ENCODE measurements around the gene NFYB.
A peak's percentile ranks its signal among the peaks of the same experiment; 100 is the strongest.

The NFYB gene

GRCh38 chr12:104166465-104166864 is 28.5 kb upstream of the NFYB start:
- peak; percentile 33 for DNase-seq
- peaks cover 0 to 6% of the 10 kb centered on the region in 2 experiments for H3K27me3 ChIP-seq (ENCODE audit: control insufficient read depth in 1 of 2, insufficient read depth in 1 of 2, low read length in 2 of 2)
- H3K27ac ChIP-seq (ENCODE audit: low read length, poor library complexity, severe bottlenecking), result no peak overlapping the region
- H3K4me2 ChIP-seq (ENCODE audit: low read length, poor library complexity, severe bottlenecking), result no peak overlapping the region
- no peak overlapping the region for H3K4ac ChIP-seq (ENCODE audit: low read depth in 1 of 2, low read length in 2 of 2)
- H2AFZ ChIP-seq (ENCODE audit: low read depth, low read length), result no peak overlapping the region
- WGBS, result 93% methylated on average over 6 of the region's 6 CpGs
- H2AK5ac ChIP-seq (ENCODE audit: low read length, severe bottlenecking), result no peak overlapping the region
- no peak overlapping the region for H3K18ac ChIP-seq (ENCODE audit: low read depth in 1 of 2, low read length in 2 of 2)
- no peak overlapping the region for H3K14ac ChIP-seq (ENCODE audit: low read length in 2 of 2)
- H2BK120ac ChIP-seq (ENCODE audit: low read depth, low read length), result no peak overlapping the region
- H3K9me3 ChIP-seq (ENCODE audit: control insufficient read depth, low read length), result no peaks in the 10 kb centered on the region
- no peak overlapping the region for H4K8ac ChIP-seq (ENCODE audit: low read length)
- H3K36me3 ChIP-seq (ENCODE audit: control insufficient read depth in 1 of 2, insufficient read depth in 2 of 2, low read depth in 1 of 2, low read length in 2 of 2), result no peaks in the 10 kb centered on the region
- no peak overlapping the region for H2BK12ac ChIP-seq (ENCODE audit: low read length in 2 of 2)
- H3K4me1 ChIP-seq (ENCODE audit: control insufficient read depth, insufficient read depth, low read depth, low read length), result no peaks in the 10 kb centered on the region
- H3K4me3 ChIP-seq (ENCODE audit: insufficient read depth in 1 of 2, low read depth in 1 of 2, low read length in 2 of 2), result no peak overlapping the region
- H2BK5ac ChIP-seq (ENCODE audit: low read depth, low read length, poor library complexity, severe bottlenecking), result no peak overlapping the region
- H4K91ac ChIP-seq (ENCODE audit: low read length), result no peak overlapping the region
- H3K23ac ChIP-seq (ENCODE audit: low read length in 2 of 2), result no peak overlapping the region
- H2BK15ac ChIP-seq (ENCODE audit: low read depth, poor library complexity, severe bottlenecking), result no peak overlapping the region
- no peak overlapping the region for H3K9ac ChIP-seq (ENCODE audit: low read length)
- no peaks in the 10 kb centered on the region for H3K79me1 ChIP-seq (replicated peaks; ENCODE audit: low read length, poor library complexity, severe bottlenecking)

- Histone ChIP-seq H2BK12ac (ENCODE audit: low read length in 2 of 2) (no peak overlapping the region), H3K4me1 (ENCODE audit: control insufficient read depth, insufficient read depth, low read depth, low read length) (no peaks in the 10 kb centered on the region), H3K4me3 (ENCODE audit: insufficient read depth in 1 of 2, low read depth in 1 of 2, low read length in 2 of 2) (no peak overlapping the region), H4K8ac (ENCODE audit: low read length) (no peak overlapping the region), H3K9me3 (ENCODE audit: control insufficient read depth, low read length) (no peaks in the 10 kb centered on the region), H2AK5ac (ENCODE audit: low read length, severe bottlenecking) (no peak overlapping the region), H2AFZ (ENCODE audit: low read depth, low read length) (no peak overlapping the region), H3K4me2 (ENCODE audit: low read length, poor library complexity, severe bottlenecking) (no peak overlapping the region), H3K18ac (ENCODE audit: low read depth in 1 of 2, low read length in 2 of 2) (no peak overlapping the region), H2BK5ac (ENCODE audit: low read depth, low read length, poor library complexity, severe bottlenecking) (no peak overlapping the region), H4K91ac (ENCODE audit: low read length) (no peak overlapping the region), H3K9ac (ENCODE audit: low read length) (no peak overlapping the region), H3K14ac (ENCODE audit: low read length in 2 of 2) (no peak overlapping the region), H3K79me1 (replicated peaks; ENCODE audit: low read length, poor library complexity, severe bottlenecking) (no peaks in the 10 kb centered on the region), H3K36me3 (ENCODE audit: control insufficient read depth in 1 of 2, insufficient read depth in 2 of 2, low read depth in 1 of 2, low read length in 2 of 2) (no peaks in the 10 kb centered on the region), H3K27me3 (ENCODE audit: control insufficient read depth in 1 of 2, insufficient read depth in 1 of 2, low read length in 2 of 2) (peaks cover 0 to 6% of the 10 kb centered on the region in 2 experiments), H3K4ac (ENCODE audit: low read depth in 1 of 2, low read length in 2 of 2) (no peak overlapping the region), H2BK15ac (ENCODE audit: low read depth, poor library complexity, severe bottlenecking) (no peak overlapping the region), H3K23ac (ENCODE audit: low read length in 2 of 2) (no peak overlapping the region), H2BK120ac (ENCODE audit: low read depth, low read length) (no peak overlapping the region), H3K27ac (ENCODE audit: low read length, poor library complexity, severe bottlenecking) (no peak overlapping the region)
- WGBS, result 77% methylated on average over 1 of the region's 2 CpGs
- no peak for DNase-seq
Observed at GRCh38 chr12:104165801-104166200, 27.8 kb upstream of the NFYB start.

GRCh38 chr12:104164634-104165033 is 26.6 kb upstream of the NFYB start:
- WGBS, result no CpG with 5 or more reads among the region's 1 CpG
- Histone ChIP-seq H3K4me1 (ENCODE audit: control insufficient read depth, insufficient read depth, low read depth, low read length) (no peaks in the 10 kb centered on the region), H2BK15ac (ENCODE audit: low read depth, poor library complexity, severe bottlenecking) (no peak overlapping the region), H2BK5ac (ENCODE audit: low read depth, low read length, poor library complexity, severe bottlenecking) (no peak overlapping the region), H3K23ac (ENCODE audit: low read length in 2 of 2) (no peak overlapping the region), H3K9me3 (ENCODE audit: control insufficient read depth, low read length) (no peaks in the 10 kb centered on the region), H3K79me1 (replicated peaks; ENCODE audit: low read length, poor library complexity, severe bottlenecking) (no peaks in the 10 kb centered on the region), H2AK5ac (ENCODE audit: low read length, severe bottlenecking) (no peak overlapping the region), H4K91ac (ENCODE audit: low read length) (no peak overlapping the region), H3K14ac (ENCODE audit: low read length in 2 of 2) (no peak overlapping the region), H2BK12ac (ENCODE audit: low read length in 2 of 2) (no peak overlapping the region), H3K27me3 (ENCODE audit: control insufficient read depth in 1 of 2, insufficient read depth in 1 of 2, low read length in 2 of 2) (peaks cover 0 to 6% of the 10 kb centered on the region in 2 experiments), H3K27ac (ENCODE audit: low read length, poor library complexity, severe bottlenecking) (no peak overlapping the region), H3K18ac (ENCODE audit: low read depth in 1 of 2, low read length in 2 of 2) (no peak overlapping the region), H4K8ac (ENCODE audit: low read length) (no peak overlapping the region), H2BK120ac (ENCODE audit: low read depth, low read length) (no peak overlapping the region), H3K36me3 (ENCODE audit: control insufficient read depth in 1 of 2, insufficient read depth in 2 of 2, low read depth in 1 of 2, low read length in 2 of 2) (no peaks in the 10 kb centered on the region), H3K4me3 (ENCODE audit: insufficient read depth in 1 of 2, low read depth in 1 of 2, low read length in 2 of 2) (no peak overlapping the region), H2AFZ (ENCODE audit: low read depth, low read length) (no peak overlapping the region), H3K4ac (ENCODE audit: low read depth in 1 of 2, low read length in 2 of 2) (no peak overlapping the region), H3K4me2 (ENCODE audit: low read length, poor library complexity, severe bottlenecking) (no peak overlapping the region), H3K9ac (ENCODE audit: low read length) (no peak overlapping the region)
- no peak for DNase-seq

- peak; percentile 46 for DNase-seq
- no peak overlapping the region for H2BK15ac ChIP-seq (ENCODE audit: low read depth, poor library complexity, severe bottlenecking)
- no peak overlapping the region for H2BK120ac ChIP-seq (ENCODE audit: low read depth, low read length)
- no peaks in the 10 kb centered on the region for H3K9me3 ChIP-seq (ENCODE audit: control insufficient read depth, low read length)
- no peak overlapping the region for H3K9ac ChIP-seq (ENCODE audit: low read length)
- H3K14ac ChIP-seq (ENCODE audit: low read length in 2 of 2), result no peak overlapping the region
- H3K4ac ChIP-seq (ENCODE audit: low read depth in 1 of 2, low read length in 2 of 2), result no peak overlapping the region
- no peak overlapping the region for H3K27ac ChIP-seq (ENCODE audit: low read length, poor library complexity, severe bottlenecking)
- no peak overlapping the region for H4K8ac ChIP-seq (ENCODE audit: low read length)
- H2BK12ac ChIP-seq (ENCODE audit: low read length in 2 of 2), result no peak overlapping the region
- WGBS, result 68% methylated on average over 4 of the region's 4 CpGs
- no peak overlapping the region for H2BK5ac ChIP-seq (ENCODE audit: low read depth, low read length, poor library complexity, severe bottlenecking)
- H3K4me2 ChIP-seq (ENCODE audit: low read length, poor library complexity, severe bottlenecking), result no peak overlapping the region
- H3K4me3 ChIP-seq (ENCODE audit: insufficient read depth in 1 of 2, low read depth in 1 of 2, low read length in 2 of 2), result no peak overlapping the region
- no peaks in the 10 kb centered on the region for H3K36me3 ChIP-seq (ENCODE audit: control insufficient read depth in 1 of 2, insufficient read depth in 2 of 2, low read depth in 1 of 2, low read length in 2 of 2)
- no peaks in the 10 kb centered on the region for H3K79me1 ChIP-seq (replicated peaks; ENCODE audit: low read length, poor library complexity, severe bottlenecking)
- H3K23ac ChIP-seq (ENCODE audit: low read length in 2 of 2), result no peak overlapping the region
- H2AK5ac ChIP-seq (ENCODE audit: low read length, severe bottlenecking), result no peak overlapping the region
- no peak overlapping the region for H4K91ac ChIP-seq (ENCODE audit: low read length)
- H3K27me3 ChIP-seq (ENCODE audit: control insufficient read depth in 1 of 2, insufficient read depth in 1 of 2, low read length in 2 of 2), result peaks cover 0 to 6% of the 10 kb centered on the region in 2 experiments
- H3K18ac ChIP-seq (ENCODE audit: low read depth in 1 of 2, low read length in 2 of 2), result no peak overlapping the region
- H2AFZ ChIP-seq (ENCODE audit: low read depth, low read length), result no peak overlapping the region
- no peaks in the 10 kb centered on the region for H3K4me1 ChIP-seq (ENCODE audit: control insufficient read depth, insufficient read depth, low read depth, low read length)
Observed at GRCh38 chr12:104163631-104164030, 25.6 kb upstream of the NFYB start.
